ENCODE data around the gene OR2T27. TPM values are rescaled to one million over a fixed set of nuclear protein-coding genes. Genes with fewer than 3 reads are reported as not detected.
"Not testable (repeated sequence)": the region's sequence is repeated elsewhere in the genome, so short reads cannot be mapped to it uniquely, and the experiment has no call there.

The OR2T27 gene
- total RNA-seq, 4 donors from 2014 or later: not detected

DNA sequence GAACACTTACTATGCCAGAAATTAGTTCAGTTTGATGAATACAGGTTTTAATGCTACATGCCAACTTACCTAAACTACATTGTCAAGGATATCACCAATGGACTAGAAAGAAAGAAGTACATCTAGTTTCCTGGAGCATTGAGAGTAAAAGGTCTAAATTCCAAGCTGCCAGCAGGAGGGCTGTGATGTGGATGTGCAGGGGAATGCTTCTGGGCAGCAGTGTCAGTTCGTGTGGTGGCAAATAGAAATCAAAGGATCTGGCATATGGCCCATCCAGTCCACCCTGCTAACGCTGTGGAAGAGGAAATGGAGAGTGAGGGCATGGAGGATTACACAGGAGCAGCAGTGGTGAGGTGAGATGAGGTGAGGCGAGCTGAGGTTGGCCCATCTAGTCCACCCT, 10.2 kb downstream of the OR2T27 start, which contains the start of gene OR2T35:
TSS of gene OR2T35 (minus strand) at position 101 of the 400 bp plus-strand sequence. CDS start 6,020 bp downstream, outside the sequence.
- not testable (repeated sequence) for TF ChIP-seq CTCF (IDR thresholded peaks at IDR 0.05; ENCODE audit: low read depth)

DNA sequence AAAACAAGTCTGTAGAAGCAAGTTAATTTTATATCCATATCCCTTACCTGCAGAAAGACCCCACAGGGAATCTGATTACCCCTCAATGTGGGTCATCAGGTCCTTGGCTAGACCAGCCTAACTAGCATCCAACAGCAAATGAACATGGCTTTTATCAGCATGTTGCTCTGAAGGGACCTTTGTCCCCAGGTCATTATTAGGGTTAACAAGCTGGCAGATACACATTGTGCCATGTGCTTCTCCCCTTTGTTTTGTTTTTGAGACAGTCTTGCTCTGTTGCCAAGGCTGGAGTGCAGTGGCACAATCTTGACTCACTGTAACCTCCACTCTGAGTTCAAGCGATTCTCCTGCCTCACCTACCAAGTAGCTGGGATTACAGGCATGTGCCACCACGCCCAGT, 20.3 kb downstream of the OR2T27 start, which contains the start of gene OR2T11:
TSS of gene OR2T11 (minus strand) at position 101 of the 400 bp plus-strand sequence. CDS start 7,963 bp downstream, outside the sequence.
- TF ChIP-seq CTCF (IDR thresholded peaks at IDR 0.05; ENCODE audit: low read depth): not testable (repeated sequence)

DNA sequence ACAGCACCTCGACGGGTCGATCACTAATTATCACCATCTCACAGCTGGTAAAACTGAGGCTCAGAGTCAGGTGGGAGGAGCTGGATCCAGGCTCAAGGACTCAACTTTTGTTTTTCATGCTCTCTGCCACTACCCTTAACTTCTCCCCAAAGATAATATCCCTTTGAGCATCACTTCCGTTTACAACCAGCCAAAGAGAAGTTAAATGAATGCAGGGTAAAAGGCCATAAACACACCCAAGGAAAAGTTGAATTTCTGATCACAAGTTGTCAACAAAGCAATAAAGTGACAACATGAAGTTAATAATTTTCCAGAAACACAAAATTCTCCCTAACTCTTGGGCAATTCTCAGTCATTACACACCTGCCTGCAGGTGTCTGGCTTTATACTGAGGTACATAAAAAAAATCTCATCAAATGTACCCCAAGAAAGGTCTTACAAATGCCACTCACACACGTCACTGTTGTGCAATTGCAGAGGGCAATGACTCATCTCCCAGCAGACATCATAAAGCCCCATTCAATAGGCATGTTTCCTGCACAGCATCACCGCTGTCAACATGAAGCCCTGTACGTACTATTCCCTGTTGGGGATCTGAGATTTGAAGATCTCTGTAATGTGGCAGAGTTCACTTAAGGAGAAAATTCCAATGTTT, 23.8 kb downstream of the OR2T27 start:
- no peak for TF ChIP-seq CTCF (IDR thresholded peaks at IDR 0.05; ENCODE audit: low read depth)

- TF ChIP-seq CTCF (IDR thresholded peaks at IDR 0.05; ENCODE audit: low read depth): no peak
Observed at GRCh38 chr1:248630551-248630950, 24.8 kb downstream of the OR2T27 start.

GRCh38 chr1:248627971-248628844, 27.1 kb downstream of the OR2T27 start:
- no peak for TF ChIP-seq CTCF (IDR thresholded peaks at IDR 0.05; ENCODE audit: low read depth)

- no peak for TF ChIP-seq CTCF (IDR thresholded peaks at IDR 0.05; ENCODE audit: low read depth)
Observed at GRCh38 chr1:248625971-248626370, 29.4 kb downstream of the OR2T27 start.

GRCh38 chr1:248625166-248625565, 30.2 kb downstream of the OR2T27 start:
- no peak for TF ChIP-seq CTCF (IDR thresholded peaks at IDR 0.05; ENCODE audit: low read depth)
